CD1c-positive myeloid dendritic cell (primary cell): Measurements from ENCODE around the gene FSIP1.
"Not testable (repeated sequence)": the region's sequence is repeated elsewhere in the genome, so short reads cannot be mapped to it uniquely, and the experiment has no call there.

Source experiments
- DNase-seq: peaks from one replicate; pipeline ENCODE4 v3.0.0-alpha.2; 2016; ENCODE audit errors: extremely low spot score

Gene FSIP1

GRCh38 chr15:39782441-39783138 lies at the start of gene FSIP1:
FSIP1 (minus strand) TSS chr15:39782841; CDS start chr15:39776524, 6,317 bp downstream.
- DNase-seq: peak; percentile 98

GRCh38 chr15:39830166-39830565 lies 47.5 kb upstream of the FSIP1 start:
- DNase-seq: no peak

GRCh38 chr15:39828374-39828931 lies 45.8 kb upstream of the FSIP1 start:
- no peak for DNase-seq

- DNase-seq: no peak
Observed at GRCh38 chr15:39826975-39827374, 44.3 kb upstream of the FSIP1 start.

- DNase-seq: no peak
Observed at GRCh38 chr15:39823634-39824033, 41.0 kb upstream of the FSIP1 start.

GRCh38 chr15:39820050-39820602 lies 37.5 kb upstream of the FSIP1 start:
- DNase-seq: no peak

GRCh38 chr15:39819533-39819932 lies 36.9 kb upstream of the FSIP1 start:
- DNase-seq: no peak

GRCh38 chr15:39817892-39818291 lies 35.3 kb upstream of the FSIP1 start:
- no peak for DNase-seq

GRCh38 chr15:39814489-39814888 lies 31.8 kb upstream of the FSIP1 start:
- no peak for DNase-seq

GRCh38 chr15:39812651-39813050 lies 30.0 kb upstream of the FSIP1 start:
- DNase-seq: not testable (repeated sequence)

- no peak for DNase-seq
Observed at GRCh38 chr15:39808909-39809308, 26.3 kb upstream of the FSIP1 start.

GRCh38 chr15:39807791-39808190 lies 25.1 kb upstream of the FSIP1 start:
- no peak for DNase-seq

GRCh38 chr15:39804026-39804425 lies 21.4 kb upstream of the FSIP1 start:
- no peak for DNase-seq

GRCh38 chr15:39803016-39803415 lies 20.4 kb upstream of the FSIP1 start:
- no peak for DNase-seq

- DNase-seq: no peak
Observed at GRCh38 chr15:39801641-39802309, 19.1 kb upstream of the FSIP1 start.

- DNase-seq: peak; percentile 39
Observed at GRCh38 chr15:39799552-39800011, 16.9 kb upstream of the FSIP1 start.

GRCh38 chr15:39798382-39798781 lies 15.7 kb upstream of the FSIP1 start:
- no peak for DNase-seq

GRCh38 chr15:39797407-39797806 lies 14.8 kb upstream of the FSIP1 start:
- DNase-seq: no peak

GRCh38 chr15:39796601-39797000 lies 14.0 kb upstream of the FSIP1 start:
- no peak for DNase-seq

GRCh38 chr15:39795486-39795885 lies 12.8 kb upstream of the FSIP1 start:
- DNase-seq: no peak

GRCh38 chr15:39794954-39795353 lies 12.3 kb upstream of the FSIP1 start:
- DNase-seq: no peak

GRCh38 chr15:39793923-39794322 lies 11.3 kb upstream of the FSIP1 start:
- no peak for DNase-seq

GRCh38 chr15:39792844-39793335 lies 10.2 kb upstream of the FSIP1 start:
- DNase-seq: no peak
